22Rv1 (cell line): ENCODE data around the gene MARCO.

Source experiments
- CTCF ChIP-seq: fragments of 450-650 bp; IDR thresholded peaks from 2 replicates; pipeline ENCODE4 v1.5.1; 2017; ENCODE audit warnings: mild to moderate bottlenecking
- ZFX ChIP-seq: fragments of 450-650 bp; IDR thresholded peaks from 2 replicates; pipeline ENCODE4 v1.6.1; 2017; ENCODE audit warnings: antibody characterized with exemption, borderline replicate concordance

GRCh38 chr2:119009110-119009509, 67.1 kb downstream of the MARCO start:
- no peak for TF ChIP-seq CTCF
- TF ChIP-seq ZFX = no peak
